HG02852 (cell line): Measurements from ENCODE around the gene SH3PXD2A.
A peak's percentile ranks its signal among the peaks of the same experiment; 100 is the strongest.

Source experiments
- ATAC-seq: cut with Tn5 transposase; IDR thresholded peaks from one replicate; pipeline ENCODE4 v1.9.1; 2021; ENCODE audit warnings: mild to moderate bottlenecking, moderate library complexity; ENCODE audit not compliant: unreplicated experiment

SH3PXD2A gene

DNA sequence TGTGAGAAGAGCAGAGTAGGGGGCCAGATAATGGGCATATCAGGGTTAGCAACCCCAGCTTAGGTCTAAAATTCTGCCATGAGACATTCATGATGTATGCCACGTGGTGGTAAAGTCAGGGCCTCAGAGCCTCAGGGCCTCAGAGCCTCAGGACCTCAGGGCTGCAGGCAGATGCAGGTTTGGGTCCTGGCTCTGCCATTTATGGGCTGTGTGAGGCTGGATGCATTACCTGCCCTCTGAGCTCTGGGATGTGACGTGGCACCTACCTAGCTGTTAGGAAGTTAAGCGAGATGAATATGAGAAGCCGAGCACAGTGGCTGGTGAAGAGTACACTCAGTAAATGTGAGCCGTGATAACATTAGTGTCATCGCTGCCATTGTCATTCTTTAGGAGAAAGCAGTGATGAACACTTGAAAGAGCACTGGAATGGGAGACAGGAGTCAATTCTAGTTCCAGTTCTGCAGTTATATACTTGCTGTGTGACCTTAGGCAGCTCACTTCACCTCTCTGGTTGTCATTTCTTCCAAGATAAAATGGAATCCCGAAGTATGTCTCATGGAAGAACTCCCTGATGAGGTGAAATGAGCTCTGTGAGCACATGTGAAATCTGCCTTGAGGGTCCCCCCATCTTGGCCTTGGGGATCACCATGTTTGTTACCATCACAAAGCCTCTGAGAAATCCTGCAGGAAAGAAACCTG lies 127.2 kb downstream of the SH3PXD2A start:
- ATAC-seq = no peak

DNA sequence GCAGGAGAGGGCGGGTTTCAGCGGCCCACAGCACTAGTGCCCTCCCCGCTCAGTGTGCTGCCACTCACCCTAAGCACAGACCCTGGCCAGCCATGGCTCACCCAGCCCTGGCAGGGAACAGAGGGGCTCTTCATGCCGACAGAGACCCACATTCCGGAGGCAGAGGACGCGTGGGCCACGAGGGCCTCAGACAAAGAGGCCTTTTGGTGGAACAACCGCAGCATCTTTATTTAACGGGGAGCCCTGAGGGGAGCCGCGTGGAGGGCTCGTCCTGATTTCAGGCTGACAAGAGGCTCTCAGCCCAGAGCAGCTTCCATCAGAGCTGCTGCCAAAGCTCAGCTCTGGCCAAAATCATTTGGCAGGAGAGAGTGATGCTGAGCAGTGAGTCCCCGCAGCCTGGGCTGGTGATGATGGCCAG lies 127.8 kb downstream of the SH3PXD2A start:
- no peak for ATAC-seq

DNA sequence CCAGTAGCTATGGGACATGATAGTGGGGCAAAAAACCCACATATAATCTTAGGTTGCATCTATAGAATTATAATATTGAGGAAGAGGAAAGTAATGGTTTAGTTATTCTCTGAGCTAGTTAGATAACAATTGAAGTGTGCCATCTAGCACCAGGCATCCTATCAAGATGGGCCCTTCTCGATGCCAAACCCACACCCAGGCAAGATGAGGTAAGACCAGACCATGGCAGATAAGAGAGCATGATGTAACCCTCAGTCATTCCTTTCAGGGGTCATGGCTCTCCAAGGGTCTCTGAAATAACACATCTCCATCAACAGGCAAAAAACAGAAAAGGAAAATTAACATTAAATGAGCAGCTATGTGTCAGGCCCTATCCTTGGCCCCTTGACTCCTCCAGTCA lies 128.7 kb downstream of the SH3PXD2A start:
- ATAC-seq = no peak

DNA sequence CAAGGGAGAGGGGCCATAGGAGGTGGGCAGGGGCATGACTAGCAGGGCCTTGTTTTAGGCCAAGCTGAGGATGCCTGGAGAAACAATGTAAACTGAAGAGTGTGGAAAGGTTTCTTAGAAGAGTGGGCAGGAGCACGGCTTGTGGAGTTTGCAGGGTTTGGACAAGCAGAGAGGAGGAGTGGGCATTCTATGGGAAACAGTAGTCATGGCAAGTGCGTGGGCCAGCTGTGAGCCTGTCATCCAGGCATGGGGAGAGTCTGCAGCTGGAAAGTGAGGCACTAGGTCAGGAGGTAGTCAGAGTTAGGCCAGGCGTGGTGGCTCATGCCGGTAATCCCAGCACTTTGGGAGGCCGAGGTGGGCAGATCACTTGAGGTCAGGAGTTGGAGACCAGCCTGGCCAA lies 130.1 kb downstream of the SH3PXD2A start:
- ATAC-seq = no peak

DNA sequence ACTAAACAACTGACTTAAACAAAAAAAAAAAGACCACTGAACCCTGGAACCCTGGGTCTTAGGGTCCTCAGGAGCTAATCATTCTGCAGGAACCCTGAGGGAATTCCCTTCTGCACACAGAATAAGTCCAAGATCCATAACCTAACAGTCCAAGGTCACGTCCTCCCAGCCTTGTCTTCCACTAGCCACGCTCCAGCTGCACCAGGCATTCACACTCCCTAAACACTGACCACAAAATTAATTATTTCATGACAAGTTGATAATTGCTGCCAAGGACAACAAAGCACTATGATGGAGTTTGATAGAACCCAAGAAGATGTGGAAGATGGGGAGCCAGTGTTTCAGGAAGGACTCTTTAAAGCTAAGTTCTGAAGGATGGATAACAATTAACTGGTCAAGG lies 130.6 kb downstream of the SH3PXD2A start:
- no peak for ATAC-seq

DNA sequence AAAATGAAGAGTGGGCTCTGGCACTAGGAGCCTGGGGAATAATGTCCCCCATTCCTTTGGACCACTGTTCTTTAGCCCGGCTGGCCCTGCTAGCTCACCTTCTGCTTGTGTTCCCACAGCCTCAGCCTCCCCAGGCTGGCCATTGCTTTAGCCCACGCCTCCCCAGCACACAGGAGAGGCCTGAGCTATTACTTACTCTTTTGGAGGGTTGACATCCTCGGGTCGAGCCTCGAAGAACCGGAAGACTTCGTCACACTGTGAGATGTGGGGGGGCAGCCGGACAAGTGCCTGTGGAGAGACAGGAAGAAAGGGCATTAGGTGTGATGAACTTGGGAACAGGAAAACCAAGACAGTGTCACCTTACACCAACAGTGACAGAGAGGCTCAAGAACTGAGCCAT lies 131.3 kb downstream of the SH3PXD2A start:
- no peak for ATAC-seq

DNA sequence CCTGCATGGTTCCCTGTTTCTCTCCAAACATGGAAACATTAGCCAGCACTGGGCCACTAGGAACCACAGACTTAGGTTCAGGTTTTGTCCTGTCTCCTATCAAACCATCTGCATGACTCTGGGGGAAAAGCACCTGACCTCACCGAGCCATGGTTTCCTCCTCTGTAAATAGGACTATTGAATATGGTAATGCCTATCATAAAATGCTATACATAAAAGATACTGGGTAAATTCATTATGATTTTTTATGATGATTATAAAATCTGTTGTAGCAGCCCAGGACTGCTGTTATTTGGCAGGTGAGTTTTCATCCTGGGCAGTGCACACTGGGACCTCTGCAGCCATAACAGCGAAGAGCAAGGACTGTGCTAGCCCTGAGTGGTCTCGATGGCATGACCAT lies 131.8 kb downstream of the SH3PXD2A start:
- no peak for ATAC-seq

DNA sequence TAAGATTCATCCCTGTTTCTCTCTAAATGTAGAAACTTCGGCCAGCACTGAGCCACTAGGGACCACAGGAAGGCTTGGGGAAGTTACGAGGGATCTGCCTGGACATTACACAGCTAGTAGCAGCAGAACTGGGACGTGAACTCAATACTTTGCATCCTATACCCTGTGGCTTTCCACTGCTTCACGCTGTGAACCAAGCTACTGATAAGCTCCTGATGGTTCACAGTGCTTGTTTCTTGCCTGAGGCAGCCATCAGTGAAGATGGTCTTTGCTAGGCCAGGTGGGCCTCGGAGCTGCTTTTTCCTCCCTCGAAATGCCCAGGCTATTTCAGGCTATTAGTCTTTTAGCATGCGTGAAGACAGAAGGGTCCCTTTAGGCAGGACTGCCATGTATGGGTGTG lies 132.7 kb downstream of the SH3PXD2A start:
- ATAC-seq = no peak

DNA sequence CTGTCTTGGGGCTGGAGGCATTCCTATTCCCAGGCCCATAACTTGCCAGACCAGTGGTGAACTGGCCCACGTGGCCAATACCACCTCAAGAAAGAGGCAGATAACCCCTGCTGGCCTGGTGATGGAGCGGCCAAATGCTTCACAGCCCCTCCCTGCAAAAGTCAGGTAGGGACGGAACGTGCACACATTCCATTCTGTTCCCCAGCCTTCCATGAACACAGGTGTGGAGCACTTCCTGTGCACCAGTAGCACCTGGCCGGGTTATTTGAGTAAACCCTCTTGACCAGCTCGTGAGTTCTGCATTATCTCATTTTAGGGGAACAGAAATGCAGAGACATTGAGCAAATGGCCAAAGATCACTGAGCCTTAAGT lies 134.4 kb downstream of the SH3PXD2A start:
- ATAC-seq = no peak

DNA sequence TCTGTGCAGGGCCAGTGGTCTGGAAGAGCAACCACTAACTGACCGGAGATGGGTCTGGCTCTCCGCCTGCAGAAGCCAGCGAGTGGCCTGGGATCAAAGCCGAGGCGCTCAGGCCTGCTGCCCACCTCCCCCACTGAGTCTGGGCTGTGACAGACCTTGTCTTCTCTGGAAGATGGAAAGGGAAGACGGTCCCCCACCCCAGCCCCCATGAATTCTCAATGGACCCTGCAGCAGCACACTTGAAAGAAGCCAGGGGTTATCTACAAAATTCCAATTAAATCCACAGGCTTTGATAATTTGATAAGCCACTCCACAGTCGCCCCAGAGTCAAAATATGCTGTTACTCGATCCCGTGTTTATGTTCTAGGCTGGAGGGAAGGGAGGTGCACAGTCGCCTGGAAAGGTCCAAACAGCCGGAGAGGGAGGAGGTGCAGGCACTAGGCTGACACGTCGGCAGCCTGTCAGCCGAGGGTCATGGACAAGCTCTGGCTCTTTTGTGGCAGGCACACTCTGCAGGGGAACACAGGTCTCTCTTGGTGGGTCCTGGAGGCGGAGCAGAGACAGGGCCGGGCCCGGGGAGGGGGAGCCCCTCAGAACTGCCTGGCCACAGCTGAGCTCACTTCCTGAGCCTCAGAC lies 134.9 kb downstream of the SH3PXD2A start:
- ATAC-seq = no peak

DNA sequence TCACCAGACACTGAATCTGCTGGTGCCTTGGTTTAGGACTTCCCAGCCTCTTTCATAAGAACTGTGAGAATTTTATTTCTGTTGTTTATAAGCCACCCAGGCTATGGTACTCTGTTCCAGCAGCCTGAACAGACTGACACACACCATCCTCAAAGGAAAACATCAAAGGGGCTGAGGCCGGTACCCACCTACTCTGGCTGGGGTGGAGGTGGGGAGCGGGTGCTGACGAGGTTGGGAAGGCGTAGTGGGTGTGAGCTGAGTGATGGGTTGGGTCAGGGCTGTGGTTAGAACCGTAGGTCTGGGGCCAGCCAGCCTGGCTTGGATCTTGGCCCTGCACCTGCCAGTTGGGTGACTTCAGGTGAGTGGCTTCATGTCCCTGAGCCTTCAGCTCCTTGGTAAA lies 136.3 kb downstream of the SH3PXD2A start:
- ATAC-seq = no peak

DNA sequence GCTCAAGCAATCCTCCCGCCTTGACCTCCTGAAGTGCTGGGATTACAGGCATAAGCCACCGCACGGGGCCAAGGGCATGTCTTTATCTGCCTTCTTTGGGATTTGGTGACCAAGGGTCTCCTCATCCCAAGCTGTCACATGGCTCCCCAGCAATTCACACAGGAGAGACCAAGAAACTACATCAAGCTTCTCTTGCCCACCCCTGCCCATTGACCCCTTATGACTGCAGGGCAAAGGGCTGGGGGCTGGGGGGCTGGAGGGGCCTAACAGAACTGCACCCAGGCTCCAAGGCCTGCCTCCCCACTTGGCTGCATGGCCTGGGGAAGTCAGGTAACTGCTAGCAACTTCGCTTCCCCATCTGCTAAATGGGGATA lies 137.1 kb downstream of the SH3PXD2A start:
- no peak for ATAC-seq

DNA sequence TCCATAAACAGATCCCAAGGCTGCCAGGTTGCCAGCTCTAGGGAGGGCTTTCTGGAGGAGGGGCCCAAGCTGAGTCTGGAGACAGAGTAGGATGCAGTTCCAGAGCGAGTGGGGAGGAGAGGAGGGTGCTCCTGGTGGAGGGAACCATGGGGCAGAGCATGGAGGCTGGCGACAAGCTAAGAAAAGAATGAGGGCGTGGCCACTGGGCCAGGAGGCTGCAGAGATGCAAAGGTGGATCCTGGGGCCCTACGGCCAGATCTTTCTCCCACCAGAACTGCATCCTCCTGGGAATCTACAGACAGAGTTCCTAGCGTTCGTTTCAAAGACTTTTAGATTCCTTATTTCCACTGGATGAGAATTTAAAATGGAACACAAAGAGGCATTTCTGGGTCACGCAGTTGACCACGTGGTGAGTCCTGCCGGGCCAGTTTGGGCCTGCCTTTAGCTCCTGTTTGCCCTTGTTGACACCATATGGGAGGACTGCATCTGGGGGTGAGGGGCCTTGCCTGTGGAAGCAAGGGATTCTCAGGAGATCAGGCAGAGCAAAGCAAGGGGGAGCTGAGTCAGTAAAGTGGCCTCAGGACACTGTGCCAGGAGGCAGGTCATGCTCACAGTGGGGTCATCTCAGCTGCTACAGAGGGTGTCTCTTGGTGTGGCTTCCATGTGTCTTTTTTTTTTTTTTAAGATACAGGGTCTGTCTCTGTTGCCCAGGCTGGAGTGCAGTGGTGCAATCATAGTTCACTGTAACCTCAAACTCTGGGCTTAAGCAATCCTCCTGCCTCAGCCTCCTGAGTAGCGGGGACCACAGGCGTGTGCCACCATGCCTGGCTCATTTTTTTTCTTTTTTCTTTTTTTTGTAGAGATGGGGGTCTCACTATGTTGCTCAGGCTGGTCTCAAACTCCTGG lies 137.8 kb downstream of the SH3PXD2A start:
- no peak for ATAC-seq

DNA sequence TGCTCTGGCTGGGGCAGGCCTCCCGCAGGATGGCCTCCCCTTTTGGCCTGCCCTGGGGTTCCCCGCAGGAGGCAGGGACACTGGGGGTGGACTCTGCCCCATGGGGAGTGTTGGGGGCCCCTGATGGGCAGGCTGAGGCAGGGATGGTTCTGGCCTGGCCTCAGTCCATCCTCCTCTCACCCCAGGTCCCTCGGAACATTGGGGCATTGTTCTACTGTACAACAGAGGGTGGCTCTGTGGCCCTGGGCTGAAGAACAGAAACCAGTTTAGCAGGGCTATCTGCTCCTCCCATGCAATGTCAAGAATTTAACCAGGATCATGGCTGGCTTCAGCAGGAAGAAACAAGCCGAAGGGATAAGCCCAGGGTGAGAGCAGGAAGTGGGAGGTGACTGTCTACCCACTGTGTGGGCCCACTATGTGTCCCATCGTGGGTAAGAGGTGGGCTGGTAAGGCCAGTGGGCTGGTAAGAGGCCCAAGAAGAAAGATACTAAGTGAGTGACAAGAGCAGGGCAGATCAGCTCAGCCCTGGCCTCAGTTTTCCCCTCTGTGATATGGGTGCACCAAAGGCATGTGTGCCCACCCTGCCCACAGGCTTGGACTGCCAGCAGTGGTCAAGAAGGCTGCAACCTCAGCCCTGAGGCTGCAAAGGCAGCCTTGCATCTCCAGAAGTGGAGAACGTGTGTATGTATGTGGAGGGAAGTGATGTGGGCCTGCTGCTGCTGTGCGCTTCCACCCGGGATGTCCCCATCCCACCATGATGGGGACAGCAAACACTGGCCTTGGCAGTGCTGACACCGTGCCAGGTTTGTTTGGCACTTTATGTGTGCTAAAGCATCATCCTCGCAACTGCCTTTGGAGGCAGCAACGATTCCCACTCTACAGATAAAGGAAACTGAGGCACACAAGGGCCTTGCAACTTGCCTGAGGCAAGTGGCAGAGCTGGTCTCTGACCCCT lies 138.9 kb downstream of the SH3PXD2A start:
- ATAC-seq = no peak

DNA sequence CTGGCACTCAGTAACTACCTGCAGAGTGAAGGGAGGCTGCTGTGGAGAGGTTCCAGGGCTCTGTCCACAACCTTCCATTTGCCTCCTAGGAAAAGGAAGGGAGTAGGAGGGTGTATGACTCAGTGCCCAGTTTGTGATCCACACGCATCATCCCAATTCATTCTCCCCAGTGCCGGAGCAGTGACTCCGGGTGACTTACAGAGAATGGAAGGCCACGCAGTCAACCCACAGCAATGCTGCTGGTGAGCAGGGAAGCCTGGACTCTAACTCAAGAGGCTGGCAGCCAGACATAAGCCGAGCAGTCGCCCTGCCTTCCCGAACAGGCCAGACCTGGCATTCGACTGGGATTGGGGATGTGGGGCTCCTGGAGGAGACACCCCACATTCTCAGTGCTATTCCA lies 139.9 kb downstream of the SH3PXD2A start:
- no peak for ATAC-seq

DNA sequence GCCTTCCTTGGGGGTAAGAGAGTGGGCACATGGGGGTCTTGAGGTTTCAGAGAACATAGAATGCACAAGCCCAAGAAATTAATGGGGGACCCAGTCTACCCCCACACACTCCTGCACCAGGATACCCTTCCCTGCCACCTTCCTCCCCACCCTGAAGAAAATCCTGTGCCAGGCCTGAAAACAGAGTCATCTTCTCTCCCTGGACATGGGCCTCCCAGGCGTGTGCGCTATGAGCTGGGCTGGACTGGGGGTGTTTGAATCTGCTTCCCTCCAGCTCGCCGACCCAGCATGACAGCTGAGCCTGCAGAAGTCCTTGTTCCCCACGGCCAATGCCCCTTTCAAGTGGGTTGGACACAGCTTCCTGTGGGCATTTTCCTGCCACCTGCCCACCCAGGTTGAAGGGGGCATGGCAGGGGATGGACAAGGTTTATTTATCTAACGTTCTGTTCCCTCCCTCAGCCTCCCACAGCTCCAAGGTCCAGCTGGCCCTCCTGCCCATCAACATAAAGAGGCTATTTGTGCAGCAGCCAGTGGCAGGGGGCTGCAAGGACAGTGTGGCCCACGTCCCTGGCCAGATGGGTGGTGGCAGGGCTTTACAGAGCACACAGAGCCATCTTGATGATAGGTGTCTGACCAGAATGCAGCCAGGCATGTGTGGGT lies 141.0 kb downstream of the SH3PXD2A start:
- no peak for ATAC-seq

DNA sequence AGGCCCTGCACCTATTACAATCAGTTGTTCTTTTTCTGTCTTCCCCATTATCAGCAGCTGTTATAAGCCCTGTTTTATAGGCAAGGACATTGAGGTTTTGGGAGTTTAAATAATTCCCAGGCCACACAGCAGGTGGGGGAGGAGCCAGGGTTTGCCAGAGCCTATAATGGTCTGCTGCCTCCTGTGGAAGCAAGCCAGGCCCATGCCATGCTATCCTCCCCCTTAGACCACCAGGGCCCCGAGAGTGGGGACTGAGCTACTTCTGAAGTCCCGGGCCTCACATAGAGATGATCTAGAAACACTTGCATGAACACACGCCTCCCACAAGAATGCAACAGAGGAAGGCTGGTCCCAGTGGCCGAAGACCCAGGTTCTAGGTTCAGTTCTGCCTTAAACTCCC lies 141.7 kb downstream of the SH3PXD2A start:
- no peak for ATAC-seq

DNA sequence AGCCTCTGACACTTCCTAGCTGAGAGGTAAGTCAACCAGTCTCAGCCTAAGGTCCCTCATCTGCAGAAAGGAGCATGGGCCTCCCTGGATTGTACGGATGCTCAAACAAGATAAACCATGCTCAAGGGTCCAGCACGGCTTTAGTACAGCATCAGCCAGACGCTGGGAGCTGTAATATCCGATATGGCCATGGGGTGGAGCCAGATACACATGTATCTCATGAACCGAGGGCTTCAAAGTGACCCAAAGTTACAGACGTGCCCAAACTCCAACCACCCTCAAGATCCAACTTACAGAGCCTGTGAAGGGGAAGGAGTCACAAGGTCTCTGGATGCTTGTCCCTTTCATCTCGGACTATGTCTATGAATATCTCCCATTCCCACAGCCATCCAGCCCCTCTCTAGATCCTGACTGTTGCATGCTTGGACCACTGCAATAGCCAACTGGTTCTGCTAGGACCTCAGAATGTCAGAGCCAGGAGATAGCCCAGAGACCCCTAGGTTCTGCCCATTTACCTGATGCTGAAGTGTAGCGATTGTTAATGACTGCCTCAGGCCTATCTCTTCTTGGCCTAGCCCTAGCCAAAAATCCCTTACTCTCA lies 142.4 kb downstream of the SH3PXD2A start:
- ATAC-seq = peak; percentile 60

DNA sequence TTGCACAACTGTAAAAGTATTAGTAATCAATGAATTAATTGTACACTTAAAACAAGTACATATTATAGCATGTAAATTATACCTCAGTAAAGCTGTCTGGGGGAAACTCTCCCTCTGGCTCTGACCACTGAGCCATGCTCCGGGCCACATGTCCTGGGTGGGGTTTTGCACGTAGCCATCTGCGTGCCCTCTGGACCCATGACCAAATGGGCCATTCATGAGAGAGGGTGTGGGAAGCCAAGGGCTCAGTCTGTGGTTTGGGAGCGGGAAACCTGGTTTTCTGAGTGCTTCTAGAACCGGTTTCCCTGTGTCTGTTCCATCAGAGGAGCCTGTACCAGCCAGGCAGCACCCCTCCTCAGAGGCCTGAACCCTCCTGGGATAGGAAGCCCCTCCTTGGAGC lies 143.2 kb downstream of the SH3PXD2A start:
- ATAC-seq = no peak
